Measurements from ENCODE around the gene SNRPD3.
"Not testable (repeated sequence)": the region's sequence is repeated elsewhere in the genome, so short reads cannot be mapped to it uniquely, and the experiment has no call there.

DNA sequence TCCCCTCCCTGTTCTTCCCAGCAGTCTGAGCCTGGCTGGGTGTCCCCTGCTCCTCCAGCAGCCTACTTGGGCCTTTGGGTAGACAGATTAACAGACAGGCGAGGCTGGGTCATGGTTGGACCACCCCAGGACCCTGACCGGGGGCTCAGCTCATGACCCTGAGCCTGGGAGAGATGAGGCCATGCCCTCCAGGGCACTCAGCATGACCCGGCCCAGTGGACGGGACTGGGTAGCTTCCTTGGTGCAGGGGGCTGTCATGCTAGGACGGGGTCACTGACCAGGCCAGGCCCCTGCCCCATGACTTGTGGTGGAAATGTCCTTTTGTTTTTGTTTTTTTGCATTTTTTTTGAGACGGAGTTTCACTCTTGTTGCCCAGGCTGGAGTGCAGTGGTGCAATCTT lies 52.5 kb downstream of the SNRPD3 start:
- TF ChIP-seq, protein P1, sequence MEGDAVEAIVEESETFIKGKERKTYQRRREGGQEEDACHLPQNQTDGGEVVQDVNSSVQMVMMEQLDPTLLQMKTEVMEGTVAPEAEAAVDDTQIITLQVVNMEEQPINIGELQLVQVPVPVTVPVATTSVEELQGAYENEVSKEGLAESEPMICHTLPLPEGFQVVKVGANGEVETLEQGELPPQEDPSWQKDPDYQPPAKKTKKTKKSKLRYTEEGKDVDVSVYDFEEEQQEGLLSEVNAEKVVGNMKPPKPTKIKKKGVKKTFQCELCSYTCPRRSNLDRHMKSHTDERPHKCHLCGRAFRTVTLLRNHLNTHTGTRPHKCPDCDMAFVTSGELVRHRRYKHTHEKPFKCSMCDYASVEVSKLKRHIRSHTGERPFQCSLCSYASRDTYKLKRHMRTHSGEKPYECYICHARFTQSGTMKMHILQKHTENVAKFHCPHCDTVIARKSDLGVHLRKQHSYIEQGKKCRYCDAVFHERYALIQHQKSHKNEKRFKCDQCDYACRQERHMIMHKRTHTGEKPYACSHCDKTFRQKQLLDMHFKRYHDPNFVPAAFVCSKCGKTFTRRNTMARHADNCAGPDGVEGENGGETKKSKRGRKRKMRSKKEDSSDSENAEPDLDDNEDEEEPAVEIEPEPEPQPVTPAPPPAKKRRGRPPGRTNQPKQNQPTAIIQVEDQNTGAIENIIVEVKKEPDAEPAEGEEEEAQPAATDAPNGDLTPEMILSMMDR (IDR thresholded peaks at IDR 0.05; ENCODE audit: low read depth, low read length): not testable (repeated sequence)
- not testable (repeated sequence) for TF ChIP-seq EZH2phosphoT487 (IDR thresholded peaks at IDR 0.05; ENCODE audit: low read depth)
